ENCODE data around the gene VPS37B. TPM values are rescaled to one million over a fixed set of nuclear protein-coding genes. Genes with fewer than 3 reads are reported as not detected.

Gene VPS37B
- total and polyA plus RNA-seq, 2 of the 8 experiments (the other 6 are each of a cell fraction or from before 2014, with no cell fraction given) = 11.9 to 15.7 TPM

DNA sequence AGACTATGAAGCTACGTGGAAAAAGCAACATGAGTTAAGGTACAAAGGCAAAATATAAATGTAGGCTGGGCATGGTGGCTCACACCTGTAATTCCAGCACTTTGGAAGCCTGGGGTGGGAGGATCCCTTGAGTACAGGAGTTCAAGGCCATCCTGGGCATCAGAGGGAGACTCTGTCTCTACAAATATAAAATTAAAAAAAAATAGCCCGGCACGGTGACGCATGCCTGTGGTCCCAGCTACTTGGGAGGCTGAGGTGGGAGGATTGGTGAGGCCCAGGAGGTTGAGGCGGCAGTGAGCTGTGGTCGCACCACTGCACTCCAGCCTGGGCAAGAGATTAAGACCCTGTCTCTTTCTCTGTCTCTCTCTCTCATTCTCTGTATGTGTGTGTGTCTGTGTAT is 4.0 kb upstream of the VPS37B start:
- no peak overlapping the region for H2BK15ac ChIP-seq (ENCODE audit: low read length)
- H2BK5ac ChIP-seq (ENCODE audit: low read depth, low read length) = no peak overlapping the region
- 99% methylated on average over 6 of the region's 6 CpGs; no CpG with 5 or more reads in 1 of the 2 experiments for WGBS, 2 experiments (ENCODE audit: extremely low coverage in 1 of 2, insufficient coverage in 1 of 2, insufficient read length in 1 of 2, insufficient replicate concordance in 2 of 2, low coverage in 1 of 2, low lambda C conversion rate in 2 of 2, missing lambda C conversion rate in 1 of 2)
- ChIA-PET CTCF (ENCODE audit: partially characterized antibody) (no interaction called here), POLR2A (ENCODE audit: partially characterized antibody) (interaction anchor here (1.1 kb wide), 1 partner anchor 35 kb away, joined by 3 read pairs; no protein-coding TSS in a partner anchor)
- no peak overlapping the region for H3K4ac ChIP-seq (replicated peaks; ENCODE audit: insufficient read length, low read depth, low read length)
- H3K4me1 ChIP-seq (replicated peaks in 1 of 4; ENCODE audit: control insufficient read depth in 3 of 4, insufficient read depth in 4 of 4, low read length in 3 of 4) = peaks cover 0 to 13% (median 4%) of the 10 kb centered on the region in 4 experiments; a peak in 5 of 7 replicates
- H3K9ac ChIP-seq (replicated peaks in 1 of 4; ENCODE audit: extremely low read depth in 1 of 4, low read depth in 3 of 4, low read length in 3 of 4) = no peak overlapping the region
- no peaks in the 10 kb centered on the region for H3K36me3 ChIP-seq (ENCODE audit: control insufficient read depth in 2 of 4, insufficient read depth in 4 of 4, low read length in 3 of 4)
- no peak overlapping the region for H3K4me2 ChIP-seq (ENCODE audit: insufficient read depth in 1 of 2, low read depth in 2 of 2, low read length in 2 of 2)
- peaks cover 0 to 5% of the 10 kb centered on the region in 2 experiments; a peak in 2 of 4 replicates for H3K79me2 ChIP-seq (ENCODE audit: control insufficient read depth in 1 of 2, insufficient read depth in 2 of 2, low read length in 2 of 2)
- DNase-seq (ENCODE audit: low read depth in 1 of 2, low spot score in 2 of 2) (no peak), FAIRE-seq (no peak)
- H3K18ac ChIP-seq (ENCODE audit: extremely low read depth, low read length) = no peak overlapping the region
- H3K27me3 ChIP-seq (replicated peaks in 1 of 4; ENCODE audit: control insufficient read depth in 3 of 4, extremely low read depth in 1 of 4, insufficient read depth in 3 of 4, low read length in 3 of 4) = peaks cover 1 to 21% (median 14%) of the 10 kb centered on the region in 4 experiments
- no peak overlapping the region for H2BK120ac ChIP-seq (replicated peaks; ENCODE audit: low read depth, low read length)
- no peak overlapping the region for H4K5ac ChIP-seq (ENCODE audit: insufficient read length, low read depth, low read length)
- no peak overlapping the region for H2BK12ac ChIP-seq (ENCODE audit: low read depth, low read length)
- H4K20me1 ChIP-seq (replicated peaks in 1 of 2; ENCODE audit: control insufficient read depth in 1 of 2, insufficient read depth in 2 of 2, low read length in 2 of 2) = peaks cover 0 to 2% of the 10 kb centered on the region in 2 experiments
- no peak overlapping the region for H3K56ac ChIP-seq (replicated peaks; ENCODE audit: insufficient read length, low read depth, low read length)
- H4K8ac ChIP-seq (ENCODE audit: extremely low read depth, insufficient read depth, low read length) = no peak overlapping the region
- no peak overlapping the region for H3K23ac ChIP-seq (ENCODE audit: insufficient read length)
- no peak overlapping the region for H3K4me3 ChIP-seq (ENCODE audit: extremely low read depth in 1 of 4, insufficient read depth in 2 of 4, low read depth in 3 of 4, low read length in 4 of 4)
- no peaks in the 10 kb centered on the region for H3K79me1 ChIP-seq (ENCODE audit: low read depth, low read length)
- no peak overlapping the region for H2AFZ ChIP-seq (ENCODE audit: low read length)
- H2AK5ac ChIP-seq (ENCODE audit: low read depth, low read length) = no peak overlapping the region
- H3K27ac ChIP-seq (ENCODE audit: low read depth, low read length) = no peak overlapping the region
- no peak overlapping the region for H3K14ac ChIP-seq (ENCODE audit: insufficient read length)
- H4K91ac ChIP-seq (replicated peaks; ENCODE audit: insufficient read length, low read length) = no peak overlapping the region
- H3K9me3 ChIP-seq (ENCODE audit: insufficient read depth in 2 of 2, low read depth in 1 of 2, low read length in 1 of 2) = no peaks in the 10 kb centered on the region
- peaks cover 4% of the 10 kb centered on the region; the same call in 1 of the 2 replicates for H3K23me2 ChIP-seq (ENCODE audit: low read depth, low read length)
- no peak overlapping the region for H2BK20ac ChIP-seq (ENCODE audit: low read length)
- TF ChIP-seq CBX5 (IDR thresholded peaks at IDR 0.05; ENCODE audit: low read depth, low read length) (no peak), SAP30 (IDR thresholded peaks at IDR 0.05; ENCODE audit: insufficient read depth, insufficient replicate concordance, low read length) (no peak), SIRT6 (IDR thresholded peaks at IDR 0.05; ENCODE audit: low read length) (no peak), RNF2 (IDR thresholded peaks at IDR 0.05; ENCODE audit: borderline replicate concordance, low read depth, low read length, missing control alignments, poor library complexity, severe bottlenecking) (no peak), GABPA (IDR thresholded peaks at IDR 0.05; ENCODE audit: borderline replicate concordance, insufficient read depth, low read length) (no peak), BRCA1 (IDR thresholded peaks at IDR 0.05; ENCODE audit: low read depth, low read length) (no peak), TAF7 (optimal IDR thresholded peaks at IDR 0.05; ENCODE audit: borderline replicate concordance, low read depth, low read length) (no peak), NANOG (IDR thresholded peaks at IDR 0.05; ENCODE audit: insufficient read depth, low read depth, low read length, poor library complexity, severe bottlenecking) (no peak), RBBP5 (IDR thresholded peaks at IDR 0.05; ENCODE audit: borderline replicate concordance, low read depth, low read length) (no peak), HDAC2 (IDR thresholded peaks at IDR 0.05; ENCODE audit: borderline replicate concordance in 1 of 2, low read depth in 2 of 2, low read length in 2 of 2) (no peak), POLR2A (IDR thresholded peaks at IDR 0.05; ENCODE audit: control extremely low read depth in 1 of 2, low read depth in 2 of 2, low read length in 2 of 2) (no peak), CBX8 (IDR thresholded peaks at IDR 0.05; ENCODE audit: borderline replicate concordance, low read depth, low read length) (no peak), CHD1 (IDR thresholded peaks at IDR 0.05; ENCODE audit: low read depth, low read length) (no peak), CEBPB (IDR thresholded peaks at IDR 0.05; ENCODE audit: low read depth, low read length) (no peak)

Data from H1 (cell line).